Lower lobe of right lung (tissue), 2 donors: Measurements from ENCODE around the gene CREB3L2. TPM values are rescaled to one million over a fixed set of nuclear protein-coding genes. Genes with fewer than 3 reads are reported as not detected.

Experiments
- ATAC-seq, 2 donors: fragments of 200-7000 bp; cut with Tn5 transposase; one replicate each; pipeline ENCODE4 v1.9.1; 2020 to 2022; ENCODE audit warnings: mild to moderate bottlenecking in 2 of 2, moderate library complexity in 2 of 2
- DNase-seq: peaks from one replicate; pipeline ENCODE4 v3.0.0-alpha.2; 2020
- H3K27ac ChIP-seq: fragments of 200-600 bp; one replicate; pipeline ENCODE4 v1.8.0; 2022
- H3K27me3 ChIP-seq: fragments of 200-600 bp; one replicate; pipeline ENCODE4 v1.8.0; 2022; ENCODE audit warnings: low read depth
- H3K36me3 ChIP-seq: fragments of 200-600 bp; one replicate; pipeline ENCODE4 v1.8.0; 2022; ENCODE audit warnings: mild to moderate bottlenecking
- H3K4me1 ChIP-seq: fragments of 200-600 bp; one replicate; pipeline ENCODE4 v1.8.0; 2022
- H3K4me3 ChIP-seq: fragments of 200-600 bp; one replicate; pipeline ENCODE4 v1.8.0; 2022; ENCODE audit warnings: mild to moderate bottlenecking
- H3K9me3 ChIP-seq: fragments of 200-600 bp; one replicate; pipeline ENCODE4 v1.8.0; 2022
- CTCF ChIP-seq: fragments of 200-600 bp; IDR thresholded peaks from one replicate; pipeline ENCODE4 v1.8.0; 2022; ENCODE audit warnings: antibody characterized with exemption, mild to moderate bottlenecking
- intact Hi-C: fragments of 100-400 bp; cut with DNase I; formaldehyde crosslinking; loops from one replicate; pipeline ENCODE4 v1.11.0; 2022
- total RNA-seq: library from RNA; stranded (reverse); fragmentation: NEBNext Ultra II Directional; extraction: Animal tissue kit (Norgen Biotek cat#: 25700); gene quantifications from one replicate; pipeline ENCODE4 v1.2.1, GENCODE V29; 2021
- donor health status: DM: no; HTN: yes; CAD: no; lungs with severe emphysema.

Gene CREB3L2
- total RNA-seq, 1 donor from 2014 or later: 48.9 TPM

DNA sequence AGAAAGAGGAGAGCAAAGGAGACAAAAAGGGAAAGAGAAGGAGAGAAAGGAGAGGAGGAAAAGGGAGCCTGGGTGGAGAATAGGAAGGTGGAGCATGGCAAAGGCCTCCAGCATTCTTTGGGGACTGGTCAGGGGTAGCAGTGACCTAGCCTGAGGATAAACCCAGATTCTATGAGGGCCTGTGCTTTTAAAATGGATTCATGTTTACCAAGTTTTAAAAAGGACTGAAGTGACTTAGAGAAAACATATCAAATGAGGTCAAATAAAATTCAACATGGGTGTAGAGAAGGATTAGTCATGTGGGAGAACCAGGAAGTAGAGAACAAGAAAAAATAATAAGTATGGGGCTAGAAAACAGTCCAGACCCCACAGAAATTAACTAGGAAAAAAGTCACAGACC is 20.7 kb downstream of the CREB3L2 start:
- intact Hi-C loops: no loop called here
- Histone ChIP-seq H3K9me3 (no peaks in the 10 kb centered on the region), H3K4me3 (no peak overlapping the region), H3K27ac (peak overlapping the region; percentile 32), H3K36me3 (no peaks in the 10 kb centered on the region), H3K27me3 (no peaks in the 10 kb centered on the region), H3K4me1 (peaks cover 63% of the 10 kb centered on the region)
- ATAC-seq (peak in 1 of 2 donors; percentile 13), DNase-seq (no peak)
- no peak for TF ChIP-seq CTCF

DNA sequence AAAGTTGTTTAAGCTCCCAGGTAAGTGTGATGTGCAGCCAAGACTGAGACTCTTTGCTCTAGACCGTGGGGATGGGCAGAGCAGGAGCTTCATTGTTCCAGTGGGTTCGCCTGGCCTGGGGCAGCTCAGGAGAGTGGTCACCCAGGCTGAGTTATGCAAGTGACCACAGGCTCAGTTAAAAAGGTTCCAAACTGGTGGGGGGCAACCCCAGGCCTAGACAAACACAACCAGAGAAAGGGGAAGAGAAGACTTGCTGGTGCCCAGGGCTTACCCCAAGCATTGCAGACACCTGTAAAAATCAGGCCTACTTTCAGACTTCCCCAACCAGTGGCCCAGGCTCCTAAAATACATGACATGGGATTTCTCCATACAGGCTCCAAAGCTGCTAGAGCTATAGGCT is 21.6 kb downstream of the CREB3L2 start:
- H3K9me3 ChIP-seq: no peaks in the 10 kb centered on the region
- no peak overlapping the region for H3K27ac ChIP-seq
- peaks cover 62% of the 10 kb centered on the region for H3K4me1 ChIP-seq
- no peaks in the 10 kb centered on the region for H3K27me3 ChIP-seq
- H3K36me3 ChIP-seq: no peaks in the 10 kb centered on the region
- ATAC-seq: no peak
- H3K4me3 ChIP-seq: no peak overlapping the region
- DNase-seq: no peak
- no peak for TF ChIP-seq CTCF
- intact Hi-C loops: no loop called here

DNA sequence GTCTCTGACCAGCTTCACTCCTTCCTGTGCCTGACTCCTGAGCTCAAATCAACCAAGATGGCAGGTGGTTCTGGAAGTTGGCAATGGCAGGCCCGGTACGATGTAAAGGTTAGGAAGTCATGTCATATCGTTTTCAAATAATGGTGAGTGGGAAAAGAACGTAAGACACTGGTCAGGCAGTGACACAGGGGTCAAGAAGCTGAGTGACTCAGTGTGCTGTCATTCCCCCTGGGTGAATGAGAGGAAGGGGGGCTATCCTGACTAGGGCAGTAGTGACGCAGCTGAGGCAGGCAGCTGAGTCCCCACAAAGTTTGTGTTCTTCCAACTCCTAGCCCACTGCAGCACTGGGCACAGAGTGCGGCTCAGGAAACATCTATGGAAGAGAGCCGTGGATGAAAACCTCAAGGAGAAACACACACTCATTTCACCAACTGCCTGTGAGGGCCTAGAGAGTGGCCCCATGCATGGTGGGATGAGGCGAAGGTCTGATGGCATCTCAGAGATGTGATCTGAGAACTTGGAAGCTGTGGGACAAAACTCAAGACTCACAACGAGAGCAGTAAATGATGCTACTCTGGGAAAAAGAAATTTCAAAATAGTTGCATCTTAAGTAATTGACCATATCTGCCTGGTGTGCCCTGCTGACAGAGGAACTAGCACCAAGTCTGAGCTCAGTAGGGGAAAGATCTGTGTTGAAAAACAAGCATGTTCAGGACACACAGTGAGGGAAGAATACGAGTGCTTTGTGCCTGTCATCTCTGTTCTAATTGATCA is 23.2 kb downstream of the CREB3L2 start:
- no peaks in the 10 kb centered on the region for H3K9me3 ChIP-seq
- peak overlapping the region; percentile 32 for H3K27ac ChIP-seq
- no peak overlapping the region for H3K4me3 ChIP-seq
- no peaks in the 10 kb centered on the region for H3K27me3 ChIP-seq
- peaks cover 52% of the 10 kb centered on the region for H3K4me1 ChIP-seq
- ATAC-seq (peak; percentile 59 to 61), DNase-seq (no peak)
- intact Hi-C loops: no loop called here
- no peaks in the 10 kb centered on the region for H3K36me3 ChIP-seq
- no peak for TF ChIP-seq CTCF

- ATAC-seq (no peak), DNase-seq (no peak)
- H3K9me3 ChIP-seq: no peaks in the 10 kb centered on the region
- intact Hi-C loops: no loop called here
- no peak overlapping the region for H3K27ac ChIP-seq
- peaks cover 48% of the 10 kb centered on the region for H3K4me1 ChIP-seq
- H3K4me3 ChIP-seq: no peak overlapping the region
- H3K27me3 ChIP-seq: no peaks in the 10 kb centered on the region
- no peak for TF ChIP-seq CTCF
- no peaks in the 10 kb centered on the region for H3K36me3 ChIP-seq
Measured at GRCh38 chr7:137977173-137977572, 24.7 kb downstream of the CREB3L2 start.

- no peak overlapping the region for H3K4me3 ChIP-seq
- H3K4me1 ChIP-seq: peaks cover 44% of the 10 kb centered on the region
- no peaks in the 10 kb centered on the region for H3K27me3 ChIP-seq
- no peak overlapping the region for H3K27ac ChIP-seq
- H3K9me3 ChIP-seq: no peaks in the 10 kb centered on the region
- H3K36me3 ChIP-seq: no peaks in the 10 kb centered on the region
- DNase-seq (no peak), ATAC-seq (no peak)
- no peak for TF ChIP-seq CTCF
- intact Hi-C loops: no loop called here
Measured at GRCh38 chr7:137976696-137977095, 25.2 kb downstream of the CREB3L2 start.
